ENCODE measurements around the gene KIF11.

- TF ChIP-seq CTCF (IDR thresholded peaks at IDR 0.05), result no peak
- TF ChIP-seq EP300 (IDR thresholded peaks at IDR 0.05), result no peak
- TF ChIP-seq POLR2AphosphoS5 (IDR thresholded peaks at IDR 0.05), result no peak
Measured at GRCh38 chr10:92629945-92630344, 37.0 kb downstream of the KIF11 start.
